ENCODE data around the gene MRM3.

GRCh38 chr17:830950-831349, 48.8 kb downstream of the MRM3 start:
- TF ChIP-seq, protein P1, sequence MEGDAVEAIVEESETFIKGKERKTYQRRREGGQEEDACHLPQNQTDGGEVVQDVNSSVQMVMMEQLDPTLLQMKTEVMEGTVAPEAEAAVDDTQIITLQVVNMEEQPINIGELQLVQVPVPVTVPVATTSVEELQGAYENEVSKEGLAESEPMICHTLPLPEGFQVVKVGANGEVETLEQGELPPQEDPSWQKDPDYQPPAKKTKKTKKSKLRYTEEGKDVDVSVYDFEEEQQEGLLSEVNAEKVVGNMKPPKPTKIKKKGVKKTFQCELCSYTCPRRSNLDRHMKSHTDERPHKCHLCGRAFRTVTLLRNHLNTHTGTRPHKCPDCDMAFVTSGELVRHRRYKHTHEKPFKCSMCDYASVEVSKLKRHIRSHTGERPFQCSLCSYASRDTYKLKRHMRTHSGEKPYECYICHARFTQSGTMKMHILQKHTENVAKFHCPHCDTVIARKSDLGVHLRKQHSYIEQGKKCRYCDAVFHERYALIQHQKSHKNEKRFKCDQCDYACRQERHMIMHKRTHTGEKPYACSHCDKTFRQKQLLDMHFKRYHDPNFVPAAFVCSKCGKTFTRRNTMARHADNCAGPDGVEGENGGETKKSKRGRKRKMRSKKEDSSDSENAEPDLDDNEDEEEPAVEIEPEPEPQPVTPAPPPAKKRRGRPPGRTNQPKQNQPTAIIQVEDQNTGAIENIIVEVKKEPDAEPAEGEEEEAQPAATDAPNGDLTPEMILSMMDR (IDR thresholded peaks at IDR 0.05 in 8 of 11, conservative IDR thresholded peaks at IDR 0.05 in 3 of 11): no peak
- TF ChIP-seq POLR2AphosphoS5 (IDR thresholded peaks at IDR 0.05): no peak

Measured in spleen (tissue), 7 donors.